ENCODE measurements around the gene IRF2BPL.
A peak's percentile ranks its signal among the peaks of the same experiment; 100 is the strongest.

Gene IRF2BPL

DNA sequence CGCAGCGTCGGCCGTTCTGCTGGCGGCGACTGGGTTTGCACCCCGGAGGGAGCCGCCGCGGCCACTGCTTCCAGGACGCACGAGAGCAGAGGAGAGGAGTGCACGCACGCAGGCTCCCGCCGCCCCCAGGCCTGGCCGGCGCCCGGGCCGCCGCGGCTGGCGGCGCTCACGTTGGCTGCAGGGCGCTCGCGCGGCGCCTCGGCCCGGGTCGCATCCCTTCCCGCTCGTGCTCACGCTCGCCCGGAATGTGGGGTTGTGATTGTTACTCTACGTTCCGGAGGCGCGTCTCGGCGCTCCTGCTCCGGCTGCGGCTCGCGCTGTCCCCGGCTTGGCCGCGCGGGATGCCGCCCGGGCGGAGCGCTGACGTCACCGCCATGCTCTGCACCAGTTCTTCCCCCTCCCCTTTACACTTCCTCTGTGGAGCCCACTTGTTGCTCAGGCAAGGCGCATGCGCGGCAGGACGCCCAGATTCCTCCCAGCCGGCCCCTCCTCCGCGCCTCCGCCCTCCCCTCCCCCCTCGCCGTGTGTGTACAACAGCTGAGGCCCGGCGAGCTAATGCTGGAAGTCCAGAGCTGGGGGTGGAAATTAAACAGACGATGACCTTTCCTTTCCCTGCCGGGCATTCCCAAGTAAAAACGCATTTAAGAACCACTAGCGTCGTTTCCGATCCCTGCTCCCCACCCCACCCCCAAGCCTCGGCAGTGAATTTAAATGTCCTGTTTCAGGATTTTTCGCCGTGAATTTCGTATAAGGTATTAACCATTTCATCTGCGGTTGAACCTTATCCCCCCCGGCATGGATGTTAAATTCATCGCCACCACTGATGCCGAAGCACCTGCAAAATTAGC lies at the start of gene IRF2BPL:
TSS of gene IRF2BPL (minus strand) at position 325 of the 848 bp plus-strand sequence. CDS start 916 bp downstream, outside the sequence.
- DNase-seq (ENCODE audit: low read depth) = peak; percentile 87

DNA sequence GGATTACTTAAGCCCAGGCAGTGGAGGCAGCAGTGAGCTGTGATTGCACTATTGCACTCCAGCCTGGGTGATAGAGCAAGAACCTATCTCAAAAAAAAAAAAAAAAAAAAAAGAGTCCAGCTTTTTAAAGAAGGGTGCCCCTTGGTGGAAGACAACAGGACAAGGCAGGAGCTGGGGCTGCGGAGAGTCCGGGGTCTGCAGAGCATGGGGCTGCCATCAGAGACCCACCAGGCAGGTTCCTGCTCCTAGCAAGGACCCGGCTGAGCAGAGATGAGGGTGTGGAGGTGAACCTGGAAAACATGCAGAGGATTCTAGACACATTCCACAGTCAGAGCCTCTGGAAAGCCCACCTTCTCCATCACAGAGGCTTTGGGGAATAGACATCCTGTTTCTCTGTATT lies 48.5 kb upstream of the IRF2BPL start:
- no peak for DNase-seq (ENCODE audit: low read depth)

DNA sequence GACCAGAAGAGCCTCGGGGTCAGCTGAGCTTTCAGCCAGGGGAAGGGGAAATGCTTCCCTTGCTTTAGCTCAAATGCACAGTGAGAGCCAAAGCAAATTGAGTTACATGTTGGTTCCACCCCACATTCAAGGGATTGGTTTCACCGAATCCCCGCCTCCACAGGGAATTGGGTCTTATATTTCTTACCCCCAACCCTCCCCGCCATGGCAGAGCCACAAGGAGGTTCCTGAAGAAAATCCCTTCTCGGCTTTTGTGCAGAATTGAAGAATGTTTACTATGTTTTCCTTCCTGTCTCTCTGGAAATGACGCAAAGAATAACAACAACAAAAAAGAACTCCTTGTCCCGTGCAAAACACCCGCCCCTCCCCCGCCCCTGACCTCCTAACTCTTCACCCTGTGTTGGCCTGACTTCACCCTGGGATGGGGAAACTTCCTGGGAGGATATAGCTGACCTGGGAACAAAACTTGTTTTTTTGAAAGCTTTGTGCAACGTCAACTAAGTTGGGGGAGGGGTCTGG lies 47.7 kb upstream of the IRF2BPL start:
- no peak for DNase-seq (ENCODE audit: low read depth)

DNA sequence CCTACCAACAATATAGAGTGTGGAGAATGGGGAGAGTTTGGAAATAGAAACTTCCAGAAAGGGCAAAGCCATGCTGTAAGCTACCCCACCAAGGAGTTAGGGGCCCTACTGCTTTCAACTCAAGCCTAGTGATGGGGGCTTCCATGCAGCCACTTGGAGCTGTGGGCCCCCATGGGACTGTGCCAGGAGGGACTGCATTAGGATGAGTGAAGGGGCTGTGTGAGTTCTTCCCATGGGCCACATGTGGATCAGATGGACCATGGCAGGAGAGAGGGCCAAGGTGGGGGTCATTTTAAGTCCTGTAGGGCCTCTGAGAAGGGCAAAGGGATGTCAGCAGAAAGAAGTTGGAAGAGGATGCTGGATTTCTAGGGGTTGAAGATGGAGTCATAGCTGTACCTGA lies 46.5 kb upstream of the IRF2BPL start:
- no peak for DNase-seq (ENCODE audit: low read depth)

DNA sequence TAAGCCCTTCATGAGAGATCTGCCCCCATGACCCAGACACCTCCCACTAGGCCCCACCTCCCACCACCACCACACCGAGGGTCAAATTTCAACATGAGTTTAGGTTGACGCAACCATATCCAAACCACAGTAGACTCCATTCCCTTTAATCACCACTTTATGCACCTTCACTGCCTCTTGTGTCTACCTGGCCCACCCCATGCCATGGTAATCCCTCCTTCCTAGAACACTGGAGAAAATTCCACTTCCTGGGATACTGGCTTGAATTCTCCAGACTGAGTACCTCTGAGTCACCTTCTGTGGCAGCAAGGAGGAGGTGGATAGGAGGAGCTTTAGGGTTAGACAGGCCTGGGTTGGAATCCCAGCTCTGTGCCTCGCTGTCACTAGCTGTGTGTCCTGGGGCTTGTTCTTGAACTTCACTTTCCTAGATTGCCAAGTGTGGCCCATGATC lies 43.5 kb upstream of the IRF2BPL start:
- DNase-seq (ENCODE audit: low read depth) = no peak

DNA sequence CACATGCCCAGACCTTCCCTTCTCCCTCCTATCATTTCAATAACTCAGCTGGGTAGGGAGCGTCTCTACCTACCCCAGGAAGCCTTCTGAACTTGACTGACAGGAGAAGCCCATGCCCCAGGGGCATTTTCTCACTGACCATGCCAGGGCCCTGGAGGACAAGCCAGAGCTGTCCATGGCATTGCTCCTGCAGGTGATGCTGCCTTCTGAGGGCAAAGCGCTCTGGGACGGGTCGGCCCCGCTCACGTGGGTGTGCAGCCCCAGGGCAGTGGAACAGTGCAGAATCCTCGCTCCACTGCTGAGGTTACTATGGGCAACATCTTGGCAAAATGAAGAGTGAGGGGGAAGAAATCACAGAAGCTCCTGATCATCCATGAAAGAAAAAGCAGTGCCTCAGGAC lies 41.0 kb upstream of the IRF2BPL start:
- DNase-seq (ENCODE audit: low read depth) = no peak

DNA sequence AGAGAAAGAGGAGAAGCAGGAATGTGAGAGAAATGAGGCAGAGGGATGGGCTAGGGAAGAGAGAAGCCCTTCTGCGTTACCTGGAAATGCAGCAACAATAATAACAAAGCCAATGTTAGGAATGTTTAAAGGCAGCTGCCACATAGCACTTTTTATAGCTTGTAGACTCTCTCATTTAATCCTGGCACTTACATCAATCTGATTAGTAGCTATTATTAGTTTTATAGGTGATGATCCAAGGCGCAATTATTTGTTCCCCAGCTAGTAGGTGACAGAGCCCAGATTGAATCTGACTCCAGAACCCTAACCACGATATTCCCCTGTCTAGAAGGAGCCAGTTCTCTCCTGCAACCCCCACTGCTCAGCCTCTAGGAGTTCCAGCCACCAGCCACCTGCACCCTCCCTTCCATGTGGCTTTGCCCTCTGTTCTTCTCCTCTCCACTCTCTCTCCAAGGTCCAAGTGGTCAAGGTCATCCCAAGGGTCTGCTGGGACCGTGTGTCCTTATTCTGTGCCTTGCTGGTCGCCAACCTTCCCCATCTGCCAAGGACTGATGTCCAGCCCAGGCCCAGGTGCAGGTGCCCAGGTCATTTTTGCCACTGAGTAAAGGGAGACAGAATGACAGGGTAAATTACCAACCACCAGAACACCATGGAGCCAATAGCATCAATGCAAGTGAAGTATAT lies 40.2 kb upstream of the IRF2BPL start:
- DNase-seq (ENCODE audit: low read depth) = no peak

DNA sequence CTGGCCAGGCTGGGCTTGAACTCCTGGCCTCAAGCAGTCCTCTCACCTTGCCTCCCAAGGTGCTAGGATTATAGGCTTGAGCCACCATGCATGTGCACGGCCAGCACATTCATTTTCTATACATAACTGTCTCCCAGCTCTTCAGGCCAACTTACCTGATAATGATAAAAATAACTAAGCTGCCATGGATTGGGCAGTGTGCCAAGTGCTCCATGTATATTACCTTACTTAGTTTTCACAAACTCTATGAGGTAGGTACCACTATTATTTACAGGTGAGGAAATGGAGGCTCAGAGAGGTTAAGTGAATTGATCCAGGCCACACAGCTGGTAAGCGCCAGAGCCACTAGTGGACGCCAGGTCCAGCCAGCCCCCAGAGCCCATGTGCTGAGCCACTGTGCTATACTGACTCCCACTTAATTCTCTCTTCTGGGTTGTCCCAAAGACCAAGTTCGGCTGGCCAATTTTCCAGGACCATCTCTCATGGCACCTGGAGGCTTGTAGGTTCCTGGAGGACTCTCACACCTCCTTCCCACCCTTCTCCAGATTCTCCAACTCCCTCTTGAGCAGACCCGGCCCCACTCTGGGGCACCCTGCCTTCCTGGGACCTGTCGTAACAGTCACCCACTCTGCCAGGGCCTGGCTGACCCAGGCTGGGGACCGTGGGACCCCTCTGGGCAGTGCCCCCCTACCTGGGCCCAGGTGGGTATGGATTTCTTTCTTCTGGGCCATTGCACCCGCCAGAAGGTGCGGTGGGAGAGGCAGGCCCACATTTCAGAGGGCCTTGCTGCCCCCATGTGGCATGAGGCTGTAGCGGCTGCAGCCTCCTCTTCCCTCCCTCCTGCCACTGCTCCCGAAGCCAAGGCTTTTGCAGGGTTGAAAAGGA lies 39.4 kb upstream of the IRF2BPL start:
- DNase-seq (ENCODE audit: low read depth) = peak; percentile 29

DNA sequence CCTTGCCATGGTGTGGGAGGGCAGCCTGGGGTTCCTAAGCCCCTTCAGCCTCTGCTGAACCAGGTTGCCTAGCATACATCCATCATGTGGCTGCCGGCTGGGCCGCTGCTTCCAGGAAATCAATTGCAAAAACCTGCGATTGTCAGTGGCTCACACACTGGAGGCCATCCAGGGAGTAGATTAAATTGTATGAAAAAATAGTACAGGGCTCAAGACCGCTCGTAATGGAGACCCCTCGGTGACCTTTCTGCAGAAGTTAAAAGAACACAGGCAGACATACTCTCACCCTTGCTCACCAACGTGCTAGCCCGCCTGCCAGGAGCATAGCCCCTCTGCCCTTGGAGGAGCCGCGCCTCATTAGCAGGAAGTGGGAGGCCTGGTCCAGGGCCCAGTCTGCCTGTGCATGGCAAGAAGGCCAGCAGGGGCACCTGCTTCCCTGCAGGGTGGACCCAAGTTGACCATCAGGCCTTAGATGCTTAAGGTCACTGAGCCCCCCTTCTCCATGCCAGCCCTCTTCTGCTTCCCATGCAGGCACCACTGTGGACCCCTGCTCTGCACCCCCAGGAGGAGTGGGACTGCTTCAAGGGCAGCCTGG lies 38.2 kb upstream of the IRF2BPL start:
- DNase-seq (ENCODE audit: low read depth) = no peak

DNA sequence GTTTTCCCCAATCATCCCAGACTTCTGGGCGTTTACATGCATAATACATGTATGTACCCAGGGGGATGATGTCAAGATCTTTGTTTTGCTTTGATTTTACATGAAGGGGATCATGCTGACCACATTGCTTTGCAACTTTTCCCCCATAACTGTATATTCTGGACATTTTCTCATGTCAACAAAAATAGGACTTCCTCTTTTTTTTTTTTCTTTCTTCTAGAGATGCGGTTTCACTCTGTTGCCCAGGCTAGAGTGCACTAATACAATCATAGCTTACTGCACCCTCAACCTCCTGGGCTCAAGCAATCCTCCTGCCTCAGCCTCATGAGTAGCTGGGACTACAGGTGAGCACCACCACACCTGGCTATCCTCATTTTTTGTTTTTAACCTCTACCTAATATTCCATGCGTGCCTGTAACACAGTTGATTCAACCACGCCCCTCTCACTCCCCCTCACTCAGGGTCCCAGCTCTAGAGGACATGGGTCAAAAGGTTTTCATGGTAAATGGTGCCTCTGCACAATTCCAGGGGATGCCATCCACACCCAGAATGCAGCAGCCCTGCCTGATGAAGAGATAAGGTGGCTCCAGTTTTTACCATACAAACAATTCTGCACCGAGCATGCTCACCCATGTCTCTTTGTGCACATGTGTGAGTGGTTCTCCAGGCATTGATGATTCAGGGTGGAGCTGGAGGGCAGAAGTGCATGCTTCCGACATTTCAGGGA lies 37.5 kb upstream of the IRF2BPL start:
- DNase-seq (ENCODE audit: low read depth) = no peak

DNA sequence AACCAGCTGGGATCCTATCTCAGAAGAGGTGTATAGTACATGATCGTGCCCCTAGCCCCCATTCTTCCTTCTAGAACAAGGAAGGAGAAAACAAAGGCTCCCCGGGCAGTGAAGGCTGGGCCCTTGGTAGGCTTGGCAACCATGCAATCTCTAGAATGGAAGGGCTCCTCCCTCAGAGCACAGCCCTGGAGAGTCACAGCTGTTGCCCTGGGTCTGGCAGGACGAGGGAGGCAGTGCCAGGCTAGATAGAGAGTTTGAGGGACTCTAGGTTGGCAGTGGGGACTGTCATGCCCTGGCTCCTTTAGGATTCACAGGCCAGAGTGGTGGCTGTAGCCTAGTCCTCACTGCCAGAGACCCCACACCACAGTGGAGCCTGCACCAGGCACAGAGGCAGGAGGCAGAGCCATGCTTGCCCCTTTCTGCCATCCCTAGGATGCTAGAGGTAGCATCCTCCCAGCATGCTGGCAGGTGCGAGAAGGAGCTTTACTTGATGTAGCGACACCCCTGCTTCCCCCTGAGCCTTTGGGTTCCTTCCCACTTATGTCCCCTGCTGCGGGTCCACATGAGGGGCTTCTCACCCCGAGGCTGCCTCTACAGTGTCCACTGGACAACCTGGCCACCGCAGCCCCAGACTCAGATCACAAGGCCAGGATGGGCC lies 36.1 kb upstream of the IRF2BPL start:
- DNase-seq (ENCODE audit: low read depth) = no peak

DNA sequence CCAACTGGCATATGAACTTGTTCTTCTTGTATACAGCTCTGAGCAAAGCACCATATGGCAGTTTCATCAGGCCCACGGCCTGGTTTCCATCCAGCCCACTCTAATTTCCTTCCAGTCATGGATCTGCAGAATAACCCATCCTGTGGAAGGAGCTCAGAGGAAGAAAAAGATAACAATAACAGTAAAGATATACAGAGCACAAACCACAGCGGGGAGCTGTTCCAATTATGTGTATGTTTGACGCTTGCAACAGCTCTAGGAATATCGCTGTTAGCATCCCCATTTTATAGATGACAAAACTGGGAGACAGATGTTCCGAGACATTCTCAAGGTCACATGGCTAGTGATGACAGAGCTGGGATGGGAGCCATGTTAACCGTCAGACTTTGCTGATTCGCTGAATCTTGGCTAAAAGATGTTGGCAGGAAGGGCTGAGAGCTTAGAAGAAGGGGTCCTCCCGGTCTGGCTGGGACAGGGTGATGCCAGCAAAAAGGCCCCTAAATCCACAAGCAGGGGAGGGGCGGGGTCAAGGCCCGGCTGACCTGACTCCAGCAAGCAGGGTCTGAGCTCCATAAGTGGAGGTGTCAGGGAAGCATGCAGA lies 35.2 kb upstream of the IRF2BPL start:
- DNase-seq (ENCODE audit: low read depth) = no peak

DNA sequence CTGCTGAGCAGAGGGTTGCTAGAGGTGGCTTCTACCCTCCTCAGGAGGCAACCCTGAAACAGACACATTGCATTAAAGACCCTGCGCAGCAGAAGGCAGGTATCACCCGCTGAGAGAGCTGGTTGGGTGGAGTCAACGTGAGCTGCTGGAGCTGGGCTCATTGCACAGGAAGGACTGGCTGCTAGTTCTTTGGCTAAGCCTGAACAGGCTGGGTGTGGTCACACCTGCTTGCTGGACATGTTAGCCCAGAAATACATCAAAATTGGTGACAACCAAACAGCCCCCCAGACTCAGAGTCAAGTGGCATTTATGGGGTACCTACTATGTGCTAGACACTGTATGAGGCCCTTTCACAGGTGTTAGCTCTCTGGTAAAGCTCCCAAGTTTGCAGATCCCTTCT lies 33.8 kb upstream of the IRF2BPL start:
- no peak for DNase-seq (ENCODE audit: low read depth)

DNA sequence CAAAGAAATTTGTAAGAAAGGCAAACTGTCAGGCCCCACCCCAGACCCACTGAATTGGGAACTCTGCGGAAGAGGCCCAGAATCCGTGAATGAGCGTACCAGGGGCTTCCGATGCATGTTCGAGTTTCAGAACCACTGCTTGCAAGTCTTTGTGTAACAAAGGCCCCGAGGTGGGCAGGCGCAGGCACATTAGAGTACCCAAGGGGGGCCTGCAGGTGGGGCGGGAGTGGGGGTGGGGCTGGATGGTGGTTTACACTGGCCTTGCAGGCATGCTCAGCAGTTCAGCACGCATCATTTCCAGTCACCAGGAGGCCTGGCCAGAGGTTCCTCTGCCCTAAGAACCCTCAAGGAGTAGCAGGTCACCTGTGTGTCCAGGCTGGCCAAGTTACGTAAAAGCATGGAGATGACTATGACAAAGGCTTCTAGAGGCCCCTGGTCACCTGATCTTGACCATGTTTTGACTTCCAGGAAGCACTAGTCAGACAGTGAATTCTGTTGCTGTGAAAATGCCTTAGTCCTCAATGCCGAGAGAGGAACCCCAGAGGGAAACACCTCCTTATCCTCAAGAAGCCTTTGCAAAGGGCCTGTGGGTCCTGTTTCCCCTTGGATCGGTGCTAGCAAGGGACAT lies 33.2 kb upstream of the IRF2BPL start:
- DNase-seq (ENCODE audit: low read depth) = no peak

DNA sequence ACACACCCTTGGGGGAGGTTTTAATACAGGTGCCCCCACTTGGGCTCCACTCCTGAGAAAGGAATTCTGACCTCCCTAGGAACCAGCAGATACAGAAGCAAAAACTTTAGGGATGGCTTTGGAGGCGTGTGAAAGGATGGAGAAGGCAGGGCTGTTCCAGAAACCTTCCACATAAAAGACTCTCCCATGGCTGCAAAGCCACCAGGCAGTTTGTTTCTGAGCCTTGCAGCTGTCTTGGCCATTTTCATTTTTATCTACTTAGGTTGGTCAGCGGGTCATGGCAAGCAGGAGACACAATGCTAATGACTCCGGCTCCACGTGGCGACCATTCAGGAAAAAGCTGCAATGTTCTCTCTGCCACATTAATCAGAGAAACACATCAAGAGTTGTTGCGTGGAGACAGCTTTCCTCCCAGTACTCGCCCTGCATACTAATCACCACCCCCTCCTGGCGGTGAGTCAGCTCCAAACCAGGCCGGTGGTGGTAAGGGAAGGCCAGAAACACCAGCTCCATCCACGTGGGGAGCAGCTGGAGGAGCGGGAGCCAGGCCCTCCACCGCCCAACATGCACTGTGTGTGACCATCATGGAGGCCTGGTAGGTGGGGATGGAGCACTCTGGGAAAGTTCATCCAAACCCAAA lies 30.9 kb upstream of the IRF2BPL start:
- no peak for DNase-seq (ENCODE audit: low read depth)

DNA sequence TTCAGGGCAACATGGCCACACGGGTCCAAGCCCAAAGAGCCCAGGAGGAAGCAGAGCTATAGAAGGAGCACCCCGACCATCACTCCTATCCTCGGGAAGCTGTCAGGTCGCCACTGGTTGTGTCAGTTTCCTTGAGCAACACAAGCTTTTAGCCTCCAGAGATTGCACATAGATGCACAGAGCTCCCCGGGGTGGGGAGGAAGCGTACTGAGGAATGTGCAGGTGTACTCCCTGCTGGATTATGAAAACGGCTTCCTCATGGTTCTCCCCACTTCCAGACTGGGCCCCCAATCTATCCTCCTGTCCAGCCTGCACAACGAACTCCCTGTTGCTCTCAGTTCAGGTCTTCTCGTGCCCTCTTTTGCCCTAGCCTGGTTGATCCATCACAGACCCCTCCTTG lies 30.3 kb upstream of the IRF2BPL start:
- DNase-seq (ENCODE audit: low read depth) = no peak

DNA sequence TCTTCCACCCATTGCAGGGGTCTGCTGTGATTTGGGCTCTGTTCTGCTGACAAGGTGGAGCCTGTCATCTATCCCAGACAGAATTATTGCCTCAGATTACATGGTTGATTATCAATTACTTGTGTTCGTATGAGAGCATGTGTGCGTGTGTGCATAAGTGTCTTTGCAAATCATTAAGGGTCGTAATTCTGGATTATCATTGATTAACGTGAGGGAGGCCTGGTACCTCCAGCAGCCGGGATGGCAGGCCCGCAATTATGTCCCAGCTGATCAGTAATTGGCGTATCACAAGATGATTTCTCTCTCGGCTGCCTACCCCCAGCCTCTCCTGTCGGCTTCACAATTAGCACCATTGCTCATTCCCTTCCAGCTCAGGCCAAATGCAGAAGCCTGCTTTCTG lies 29.6 kb upstream of the IRF2BPL start:
- DNase-seq (ENCODE audit: low read depth) = no peak

DNA sequence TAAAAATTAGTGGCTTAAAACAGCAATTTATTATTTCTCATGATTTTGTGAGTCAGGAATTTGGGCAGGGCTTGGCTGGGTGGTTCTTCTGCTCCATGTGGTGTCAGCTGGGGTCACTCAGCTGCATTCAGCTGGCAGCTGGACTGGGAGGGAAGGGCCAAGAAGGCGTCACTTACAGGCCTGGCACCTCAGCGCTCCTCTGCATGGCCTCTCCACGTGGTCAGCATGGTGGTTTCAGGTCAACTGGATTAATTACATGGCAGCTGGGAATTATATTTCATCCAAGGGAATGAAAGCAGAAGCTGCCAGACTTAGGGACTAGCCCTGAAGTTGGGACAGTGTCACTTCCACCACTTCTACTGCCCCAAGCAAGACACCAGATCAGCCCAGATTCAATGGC lies 27.5 kb upstream of the IRF2BPL start:
- DNase-seq (ENCODE audit: low read depth) = no peak

DNA sequence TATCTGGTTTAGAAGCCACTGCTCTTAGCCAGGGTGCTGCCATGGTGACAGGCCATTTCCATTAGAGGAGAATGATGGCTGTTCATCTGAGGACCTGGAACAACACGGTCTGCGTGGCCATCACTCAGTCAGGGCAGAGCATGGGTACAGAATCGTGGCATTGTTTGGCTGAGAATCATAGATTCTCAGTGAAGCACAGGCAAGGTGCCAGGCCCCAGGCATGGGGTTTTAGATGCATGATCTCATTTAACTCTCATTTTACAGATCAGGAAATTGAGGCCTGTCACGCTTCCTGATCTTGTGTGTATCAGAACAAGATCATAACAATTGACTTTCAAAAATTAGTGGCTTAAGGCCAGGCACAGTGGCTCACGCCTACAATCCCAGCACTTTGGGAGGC lies 26.8 kb upstream of the IRF2BPL start:
- no peak for DNase-seq (ENCODE audit: low read depth)
